Rectal smooth muscle tissue (tissue), 1 donor: ENCODE measurements around the gene TNFAIP2.
"Not testable (repeated sequence)": the region's sequence is repeated elsewhere in the genome, so short reads cannot be mapped to it uniquely, and the experiment has no call there.

Experiments used
- H3K27ac ChIP-seq: one replicate; pipeline ENCODE4 v1.7.0; 2013; ENCODE audit warnings: low read depth, low read length, inconsistent platforms
- H3K27me3 ChIP-seq: one replicate; pipeline ENCODE4 v1.7.0; 2013; ENCODE audit warnings: low read length; ENCODE audit not compliant: control insufficient read depth, insufficient read depth
- H3K36me3 ChIP-seq: one replicate; pipeline ENCODE4 v1.7.0; 2013; ENCODE audit warnings: low read length; ENCODE audit not compliant: control insufficient read depth, insufficient read depth
- H3K4me1 ChIP-seq: one replicate; pipeline ENCODE4 v1.7.0; 2013; ENCODE audit warnings: low read length; ENCODE audit not compliant: control insufficient read depth, insufficient read depth
- H3K4me3 ChIP-seq: one replicate; pipeline ENCODE4 v1.7.0; 2013; ENCODE audit warnings: low read length
- H3K9ac ChIP-seq: one replicate; pipeline ENCODE4 v1.7.0; 2013; ENCODE audit warnings: low read length

TNFAIP2 gene

DNA sequence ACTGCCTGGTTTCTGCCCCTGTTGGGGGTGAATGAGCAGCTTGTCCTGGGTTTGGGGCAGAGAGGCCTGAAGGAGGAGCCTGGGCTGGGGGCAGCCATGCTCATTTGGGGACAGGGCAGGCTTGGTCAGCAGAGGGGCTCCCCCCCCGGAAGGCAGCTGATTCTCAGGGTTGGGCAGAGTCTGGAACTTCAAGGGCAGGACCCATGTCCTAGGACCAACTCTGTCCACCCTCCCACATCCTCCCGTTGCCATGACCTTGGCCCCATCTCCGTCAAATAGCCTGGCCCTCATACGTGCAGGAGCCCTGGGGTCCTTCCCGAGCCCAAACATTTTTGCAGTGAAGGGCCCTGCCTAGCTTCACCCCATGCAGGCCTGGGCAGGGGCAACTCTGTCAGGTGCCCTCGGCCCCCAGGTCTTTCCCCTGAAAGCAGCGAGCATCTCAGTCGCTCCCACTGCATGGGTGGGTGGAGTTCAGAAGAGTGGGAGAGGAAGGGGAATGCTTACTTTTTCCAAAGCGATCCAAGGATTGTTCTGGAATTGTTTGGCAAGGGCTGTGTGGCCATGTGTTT is 32.6 kb downstream of the TNFAIP2 start:
- peaks cover 3% of the 10 kb centered on the region for H3K4me1 ChIP-seq
- H3K36me3 ChIP-seq, result no peaks in the 10 kb centered on the region
- no peak overlapping the region for H3K4me3 ChIP-seq
- no peak overlapping the region for H3K27ac ChIP-seq
- peaks cover 3% of the 10 kb centered on the region for H3K27me3 ChIP-seq
- no peak overlapping the region for H3K9ac ChIP-seq

GRCh38 chr14:103156651-103157378 is 33.6 kb downstream of the TNFAIP2 start:
- no peak overlapping the region for H3K9ac ChIP-seq
- no peak overlapping the region for H3K27ac ChIP-seq
- H3K4me3 ChIP-seq, result no peak overlapping the region

GRCh38 chr14:103157969-103158368 is 34.7 kb downstream of the TNFAIP2 start:
- Histone ChIP-seq H3K27me3 (peaks cover 3% of the 10 kb centered on the region), H3K4me3 (no peak overlapping the region), H3K4me1 (peaks cover 3% of the 10 kb centered on the region), H3K9ac (no peak overlapping the region), H3K36me3 (no peaks in the 10 kb centered on the region), H3K27ac (no peak overlapping the region)

More at GRCh38 chr14:103156651-103157378, 33.6 kb downstream of the TNFAIP2 start:
- peaks cover 3% of the 10 kb centered on the region for H3K27me3 ChIP-seq
- peaks cover 3% of the 10 kb centered on the region for H3K4me1 ChIP-seq
- no peaks in the 10 kb centered on the region for H3K36me3 ChIP-seq

DNA sequence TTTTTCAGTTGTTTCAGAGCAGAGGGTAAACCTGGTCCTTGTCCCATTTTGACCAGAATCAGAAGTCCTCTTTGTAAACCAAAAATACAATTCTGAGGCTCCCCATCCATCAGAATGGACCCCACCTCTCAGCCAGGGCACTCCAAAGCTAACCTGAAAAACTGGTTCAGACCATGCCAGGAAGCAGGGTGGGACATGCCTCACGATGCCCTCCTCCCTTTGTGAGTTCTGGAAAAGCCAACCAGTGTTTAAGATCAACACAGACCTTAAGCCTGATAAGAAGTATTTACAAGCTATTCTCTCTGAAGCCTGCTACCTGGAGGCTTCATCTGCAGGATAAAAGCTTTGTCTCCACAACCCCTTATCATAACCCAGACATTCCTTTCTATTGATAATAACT is 35.4 kb downstream of the TNFAIP2 start:
- Histone ChIP-seq H3K27me3 (peaks cover 3% of the 10 kb centered on the region), H3K4me3 (no peak overlapping the region), H3K9ac (no peak overlapping the region), H3K27ac (no peak overlapping the region), H3K4me1 (peaks cover 3% of the 10 kb centered on the region), H3K36me3 (no peaks in the 10 kb centered on the region)

DNA sequence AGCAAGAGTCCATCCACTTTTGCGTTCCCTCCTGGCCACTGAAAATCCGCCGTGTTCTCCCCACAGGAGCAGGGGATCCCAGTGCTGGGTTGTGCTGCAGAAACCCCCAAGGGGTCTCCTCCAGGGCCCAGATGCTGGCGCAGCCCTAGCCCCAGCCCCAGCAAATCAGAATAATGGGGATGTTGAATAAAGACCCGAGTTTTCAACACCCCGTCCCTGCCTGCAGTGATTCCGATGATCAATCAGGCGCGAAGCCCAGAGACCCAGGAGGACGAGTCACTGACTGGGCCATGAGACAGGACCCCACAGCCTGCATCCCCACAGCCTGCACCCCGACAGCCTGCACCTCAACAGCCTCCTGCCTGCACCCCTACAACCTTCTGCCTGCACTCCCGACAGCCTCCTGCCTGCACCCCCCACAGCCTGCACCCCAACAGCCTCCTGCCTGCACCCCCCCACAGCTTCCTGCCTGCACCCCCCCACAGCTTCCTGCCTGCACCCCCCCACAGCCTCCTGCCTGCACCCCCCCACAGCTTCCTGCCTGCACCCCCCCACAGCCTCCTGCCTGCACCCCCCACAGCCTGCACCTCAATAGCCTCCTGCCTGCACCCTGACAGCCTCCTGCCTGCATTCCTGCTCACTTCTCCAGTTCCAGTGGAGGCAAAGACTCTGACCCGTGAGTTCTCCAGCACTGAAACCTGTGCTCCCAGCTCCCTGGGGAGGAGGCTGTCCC is 37.2 kb downstream of the TNFAIP2 start:
- Histone ChIP-seq H3K27me3 (peaks cover 3% of the 10 kb centered on the region), H3K9ac (no peak overlapping the region), H3K36me3 (no peaks in the 10 kb centered on the region), H3K27ac (no peak overlapping the region), H3K4me3 (no peak overlapping the region), H3K4me1 (no peaks in the 10 kb centered on the region)

DNA sequence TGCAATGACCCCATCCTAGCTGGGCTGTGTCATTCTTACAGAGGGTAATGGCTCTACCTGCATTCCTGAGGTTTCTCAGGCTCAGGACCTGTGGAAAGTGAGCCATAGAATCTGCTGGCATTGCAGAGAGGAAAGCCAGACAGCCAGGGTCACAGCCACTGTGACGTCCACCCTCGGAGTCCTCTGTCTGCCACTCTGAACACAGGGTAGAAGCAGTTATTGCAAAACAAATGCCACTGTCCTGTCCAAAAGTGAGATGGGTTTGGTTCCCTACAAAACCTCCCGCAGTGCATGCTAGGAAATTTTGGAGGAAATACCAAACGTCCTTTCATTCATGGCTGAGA is 37.8 kb downstream of the TNFAIP2 start:
- no peak overlapping the region for H3K4me3 ChIP-seq
- peaks cover 3% of the 10 kb centered on the region for H3K27me3 ChIP-seq
- no peaks in the 10 kb centered on the region for H3K4me1 ChIP-seq
- no peaks in the 10 kb centered on the region for H3K36me3 ChIP-seq
- H3K27ac ChIP-seq, result no peak overlapping the region
- H3K9ac ChIP-seq, result no peak overlapping the region

DNA sequence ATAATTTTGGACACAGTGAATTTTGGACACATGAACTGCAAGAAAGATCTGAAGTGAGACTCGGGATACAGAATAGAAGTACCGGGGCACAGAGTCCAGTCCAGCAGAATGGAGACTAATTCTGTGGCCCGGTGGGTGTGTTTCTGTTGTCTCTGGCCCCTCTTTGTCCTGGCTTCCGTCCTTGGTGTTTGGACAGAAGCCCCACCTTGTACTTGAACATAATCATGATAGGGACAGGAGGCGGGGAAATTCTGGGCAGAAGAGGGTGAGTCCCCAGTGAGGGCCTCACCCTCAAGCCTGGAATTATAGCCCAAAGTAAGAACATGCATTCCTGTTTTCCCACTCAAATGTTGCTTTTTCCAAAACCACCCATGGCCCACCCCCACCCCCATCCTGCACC is 39.9 kb downstream of the TNFAIP2 start:
- H3K4me3 ChIP-seq, result no peak overlapping the region
- no peaks in the 10 kb centered on the region for H3K36me3 ChIP-seq
- H3K4me1 ChIP-seq, result no peaks in the 10 kb centered on the region
- H3K27ac ChIP-seq, result no peak overlapping the region
- no peaks in the 10 kb centered on the region for H3K27me3 ChIP-seq
- H3K9ac ChIP-seq, result no peak overlapping the region

GRCh38 chr14:103164006-103164405 is 40.7 kb downstream of the TNFAIP2 start:
- Histone ChIP-seq H3K36me3 (no peaks in the 10 kb centered on the region), H3K9ac (no peak overlapping the region), H3K4me1 (no peaks in the 10 kb centered on the region), H3K27ac (no peak overlapping the region), H3K4me3 (no peak overlapping the region), H3K27me3 (no peaks in the 10 kb centered on the region)

- no peaks in the 10 kb centered on the region for H3K36me3 ChIP-seq
- no peak overlapping the region for H3K27ac ChIP-seq
- no peak overlapping the region for H3K4me3 ChIP-seq
- no peaks in the 10 kb centered on the region for H3K27me3 ChIP-seq
- no peak overlapping the region for H3K9ac ChIP-seq
- H3K4me1 ChIP-seq, result no peaks in the 10 kb centered on the region
These were observed 41.5 kb downstream of the TNFAIP2 start for GRCh38 chr14:103164779-103165178.

GRCh38 chr14:103165323-103165722 is 42.1 kb downstream of the TNFAIP2 start:
- no peak overlapping the region for H3K4me3 ChIP-seq
- no peak overlapping the region for H3K27ac ChIP-seq
- no peak overlapping the region for H3K9ac ChIP-seq
- H3K36me3 ChIP-seq, result no peaks in the 10 kb centered on the region
- H3K4me1 ChIP-seq, result no peaks in the 10 kb centered on the region
- no peaks in the 10 kb centered on the region for H3K27me3 ChIP-seq

DNA sequence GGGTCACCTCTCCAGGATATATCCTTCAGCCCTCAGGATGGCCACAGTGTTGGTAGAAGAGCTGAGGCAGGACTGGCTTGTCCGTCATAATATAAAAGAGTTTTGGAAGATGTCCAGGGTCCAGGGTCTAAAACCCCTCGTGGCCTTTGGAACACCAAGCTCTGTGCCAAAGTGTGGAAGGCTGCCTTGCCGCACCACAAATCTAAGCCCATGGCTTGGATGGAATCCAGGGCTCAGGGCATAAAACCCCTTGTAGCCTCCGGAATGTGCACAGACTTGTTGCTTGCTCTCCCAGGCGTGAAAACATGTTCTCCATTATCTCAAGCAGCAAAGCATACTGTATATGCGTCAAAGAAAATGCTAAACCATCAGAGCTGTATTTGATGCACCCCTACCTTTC is 46.7 kb downstream of the TNFAIP2 start:
- no peaks in the 10 kb centered on the region for H3K27me3 ChIP-seq
- no peak overlapping the region for H3K4me3 ChIP-seq
- no peaks in the 10 kb centered on the region for H3K4me1 ChIP-seq
- no peaks in the 10 kb centered on the region for H3K36me3 ChIP-seq
- no peak overlapping the region for H3K9ac ChIP-seq
- H3K27ac ChIP-seq, result no peak overlapping the region

GRCh38 chr14:103171206-103171605 is 47.9 kb downstream of the TNFAIP2 start:
- not testable (repeated sequence) for H3K36me3 ChIP-seq, H3K4me3 ChIP-seq, H3K27me3 ChIP-seq, H3K4me1 ChIP-seq, H3K9ac ChIP-seq, H3K27ac ChIP-seq

- Histone ChIP-seq H3K36me3 (no peaks in the 10 kb centered on the region), H3K27me3 (no peaks in the 10 kb centered on the region), H3K4me3 (no peak overlapping the region), H3K9ac (no peak overlapping the region), H3K4me1 (no peaks in the 10 kb centered on the region), H3K27ac (no peak overlapping the region)
These were observed 49.7 kb downstream of the TNFAIP2 start for GRCh38 chr14:103172921-103173320.
